Stimulated activated CD8-positive, alpha-beta memory T cell treated with anti-CD3 and anti-CD28 coated beads, Interleukin-7, amount 100 ng/mL, for 24 hours (primary cell): ENCODE data around the gene COBLL1.
"Not testable (repeated sequence)": the region's sequence is repeated elsewhere in the genome, so short reads cannot be mapped to it uniquely, and the experiment has no call there.

Experiments used
- DNase-seq: peaks from one replicate; pipeline ENCODE4 v3.0.0-alpha.2; 2020; ENCODE audit warnings: low read depth

The COBLL1 gene, protein sequence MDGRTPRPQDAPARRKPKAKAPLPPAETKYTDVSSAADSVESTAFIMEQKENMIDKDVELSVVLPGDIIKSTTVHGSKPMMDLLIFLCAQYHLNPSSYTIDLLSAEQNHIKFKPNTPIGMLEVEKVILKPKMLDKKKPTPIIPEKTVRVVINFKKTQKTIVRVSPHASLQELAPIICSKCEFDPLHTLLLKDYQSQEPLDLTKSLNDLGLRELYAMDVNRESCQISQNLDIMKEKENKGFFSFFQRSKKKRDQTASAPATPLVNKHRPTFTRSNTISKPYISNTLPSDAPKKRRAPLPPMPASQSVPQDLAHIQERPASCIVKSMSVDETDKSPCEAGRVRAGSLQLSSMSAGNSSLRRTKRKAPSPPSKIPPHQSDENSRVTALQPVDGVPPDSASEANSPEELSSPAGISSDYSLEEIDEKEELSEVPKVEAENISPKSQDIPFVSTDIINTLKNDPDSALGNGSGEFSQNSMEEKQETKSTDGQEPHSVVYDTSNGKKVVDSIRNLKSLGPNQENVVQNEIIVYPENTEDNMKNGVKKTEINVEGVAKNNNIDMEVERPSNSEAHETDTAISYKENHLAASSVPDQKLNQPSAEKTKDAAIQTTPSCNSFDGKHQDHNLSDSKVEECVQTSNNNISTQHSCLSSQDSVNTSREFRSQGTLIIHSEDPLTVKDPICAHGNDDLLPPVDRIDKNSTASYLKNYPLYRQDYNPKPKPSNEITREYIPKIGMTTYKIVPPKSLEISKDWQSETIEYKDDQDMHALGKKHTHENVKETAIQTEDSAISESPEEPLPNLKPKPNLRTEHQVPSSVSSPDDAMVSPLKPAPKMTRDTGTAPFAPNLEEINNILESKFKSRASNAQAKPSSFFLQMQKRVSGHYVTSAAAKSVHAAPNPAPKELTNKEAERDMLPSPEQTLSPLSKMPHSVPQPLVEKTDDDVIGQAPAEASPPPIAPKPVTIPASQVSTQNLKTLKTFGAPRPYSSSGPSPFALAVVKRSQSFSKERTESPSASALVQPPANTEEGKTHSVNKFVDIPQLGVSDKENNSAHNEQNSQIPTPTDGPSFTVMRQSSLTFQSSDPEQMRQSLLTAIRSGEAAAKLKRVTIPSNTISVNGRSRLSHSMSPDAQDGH

DNA sequence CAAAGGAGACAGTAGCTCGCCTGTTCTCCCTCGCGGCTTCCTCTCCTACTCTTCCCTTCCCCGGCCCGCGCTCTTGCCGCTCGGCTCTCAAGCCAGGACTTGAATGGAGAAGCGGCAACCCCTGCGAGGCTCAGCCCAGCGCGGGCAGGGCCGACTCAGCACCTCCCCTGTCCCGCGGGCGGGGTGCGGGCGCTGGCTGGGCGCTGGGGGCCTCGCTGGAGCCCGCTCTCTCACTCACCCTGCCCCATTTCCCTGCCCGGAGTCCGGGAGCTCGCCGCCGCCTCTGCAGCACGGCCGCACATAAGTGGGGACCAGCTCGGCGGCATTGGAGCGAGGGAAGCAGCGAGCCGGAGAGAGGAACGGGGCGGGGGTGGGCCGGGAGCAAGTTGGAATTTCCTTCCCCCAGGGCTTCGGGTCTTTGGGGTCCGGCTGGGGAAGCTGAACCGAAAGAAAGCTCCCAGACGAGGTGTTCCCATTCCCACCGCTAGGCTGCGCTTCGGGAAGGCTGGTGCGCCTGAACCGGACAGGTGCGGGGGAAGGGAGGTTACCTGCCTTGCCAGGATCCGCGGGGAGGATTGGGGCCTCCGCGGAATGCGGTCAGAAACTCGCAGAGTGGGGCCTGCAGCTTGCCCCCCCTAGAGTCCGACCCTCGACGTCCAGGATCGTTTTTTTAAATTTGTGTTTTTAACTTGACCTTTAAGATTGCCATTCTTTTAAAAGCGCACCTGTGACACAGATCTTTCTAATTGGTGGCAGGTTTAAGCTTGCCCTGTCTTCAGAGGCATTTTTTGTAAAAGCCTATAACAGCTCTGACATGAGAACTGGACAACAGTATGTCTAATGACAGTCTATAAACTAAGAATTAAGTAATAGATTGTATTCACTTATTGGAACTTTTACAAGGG lies at the start of gene COBLL1:
TSS of gene COBLL1 (minus strand) at position 105 of the 905 bp plus-strand sequence. CDS start 627 bp downstream, outside the sequence.
- no peak for DNase-seq

DNA sequence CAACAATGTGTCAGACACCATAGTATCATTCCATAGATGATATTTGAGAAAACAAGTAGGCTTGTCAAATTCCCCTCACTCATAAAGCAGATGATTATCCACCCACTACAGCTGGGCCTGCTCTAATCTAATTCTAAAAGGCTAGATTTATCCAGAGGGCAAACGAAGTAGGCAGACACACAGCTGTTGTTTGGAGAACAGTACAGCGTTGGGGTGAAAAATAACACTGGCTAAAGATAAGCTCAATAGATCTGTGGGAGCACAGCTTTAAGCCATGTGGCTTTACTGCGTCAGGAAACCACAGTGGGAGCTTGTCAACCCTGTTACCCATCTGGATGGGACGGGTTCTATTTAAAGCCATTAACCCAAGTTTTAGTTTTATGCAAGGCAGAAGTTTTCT lies 48.9 kb upstream of the COBLL1 start:
- DNase-seq, result no peak

DNA sequence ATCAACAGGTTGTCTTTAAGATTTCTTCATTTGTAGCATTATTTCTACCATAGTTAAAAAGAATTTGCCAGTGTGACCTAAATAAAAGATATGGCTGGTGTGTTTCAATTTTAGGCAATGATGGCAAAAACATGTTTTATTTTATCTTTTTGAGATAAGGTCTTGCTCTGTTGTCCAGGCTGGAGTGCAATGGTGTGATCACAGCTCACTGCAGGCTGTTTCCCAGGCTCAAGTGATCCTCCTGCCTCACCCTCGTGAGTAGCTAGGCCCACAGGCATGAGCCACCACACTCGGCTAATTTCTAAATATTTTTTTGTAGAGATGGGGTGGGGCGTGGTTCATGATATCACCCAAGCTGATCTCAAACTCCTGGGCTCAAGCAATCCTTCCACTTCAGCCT lies 47.0 kb upstream of the COBLL1 start:
- no peak for DNase-seq

DNA sequence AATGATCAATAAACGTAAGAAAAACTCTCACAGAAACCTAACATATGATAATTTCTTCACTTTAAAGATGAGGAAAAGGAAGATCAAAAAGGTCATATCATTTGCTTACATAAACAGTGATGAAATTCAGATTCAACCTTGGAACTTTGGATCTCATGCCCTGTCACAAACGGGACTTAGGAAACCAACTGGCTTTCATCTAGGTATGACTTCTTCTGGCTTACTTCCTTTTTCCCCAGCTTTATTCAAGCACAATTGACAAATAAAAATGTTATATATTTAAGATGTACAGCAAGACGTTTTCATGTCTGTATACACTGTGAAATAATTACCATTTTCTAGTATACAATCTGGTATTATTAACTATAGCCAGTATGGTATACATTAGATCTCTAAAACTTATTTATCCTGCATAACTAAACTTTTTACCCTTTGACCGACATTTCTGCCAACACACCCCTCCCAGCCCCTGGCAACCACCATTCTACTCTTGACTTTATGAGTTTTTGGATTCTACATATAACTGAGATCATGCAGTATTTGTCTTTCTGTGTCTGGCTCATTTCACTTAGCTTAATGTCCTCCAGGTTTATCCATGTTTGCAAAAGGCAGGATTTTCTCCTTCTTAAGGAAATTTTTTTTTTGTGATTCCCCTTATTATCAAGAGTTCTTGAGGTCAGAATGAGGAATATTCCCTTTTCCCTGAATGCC lies 46.0 kb upstream of the COBLL1 start:
- DNase-seq, result no peak

DNA sequence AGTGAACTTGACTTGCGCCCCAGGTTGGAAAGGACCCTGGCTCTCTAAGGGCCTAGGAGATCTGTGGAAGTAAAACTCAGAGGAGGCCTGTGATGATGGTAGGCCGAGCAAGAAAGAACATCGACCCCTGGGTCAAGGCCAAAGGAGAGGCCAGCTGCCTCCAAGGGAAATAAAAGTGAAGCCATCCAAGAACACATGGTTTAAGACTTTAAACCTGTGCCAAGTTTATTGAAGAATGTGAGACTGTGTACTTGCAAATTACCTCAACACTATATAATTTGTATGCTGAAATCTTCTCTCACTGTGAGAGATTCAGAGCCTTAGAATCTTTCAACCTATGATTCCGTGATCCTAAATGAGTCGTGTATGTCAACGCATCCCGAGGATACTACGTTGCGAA lies 40.7 kb upstream of the COBLL1 start:
- DNase-seq, result no peak

DNA sequence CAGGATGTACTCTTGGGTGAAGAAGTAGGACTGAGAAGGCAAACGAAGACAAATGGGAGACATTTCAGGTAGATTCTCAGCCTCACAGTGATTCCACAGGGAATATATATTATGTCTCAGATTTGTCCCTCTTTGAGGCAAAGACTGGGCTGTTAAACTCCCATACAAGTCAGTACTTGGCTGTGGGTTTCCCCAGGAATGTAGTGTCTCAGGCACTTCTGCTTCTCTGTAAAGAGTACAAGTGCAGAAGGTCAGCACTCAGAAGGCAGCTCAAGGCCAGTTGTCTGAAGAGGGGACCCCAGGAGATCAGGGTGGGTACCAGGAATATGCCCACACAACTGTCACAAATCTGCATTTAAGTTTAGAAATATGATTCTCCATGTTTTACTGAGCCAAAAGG lies 39.9 kb upstream of the COBLL1 start:
- DNase-seq, result no peak

DNA sequence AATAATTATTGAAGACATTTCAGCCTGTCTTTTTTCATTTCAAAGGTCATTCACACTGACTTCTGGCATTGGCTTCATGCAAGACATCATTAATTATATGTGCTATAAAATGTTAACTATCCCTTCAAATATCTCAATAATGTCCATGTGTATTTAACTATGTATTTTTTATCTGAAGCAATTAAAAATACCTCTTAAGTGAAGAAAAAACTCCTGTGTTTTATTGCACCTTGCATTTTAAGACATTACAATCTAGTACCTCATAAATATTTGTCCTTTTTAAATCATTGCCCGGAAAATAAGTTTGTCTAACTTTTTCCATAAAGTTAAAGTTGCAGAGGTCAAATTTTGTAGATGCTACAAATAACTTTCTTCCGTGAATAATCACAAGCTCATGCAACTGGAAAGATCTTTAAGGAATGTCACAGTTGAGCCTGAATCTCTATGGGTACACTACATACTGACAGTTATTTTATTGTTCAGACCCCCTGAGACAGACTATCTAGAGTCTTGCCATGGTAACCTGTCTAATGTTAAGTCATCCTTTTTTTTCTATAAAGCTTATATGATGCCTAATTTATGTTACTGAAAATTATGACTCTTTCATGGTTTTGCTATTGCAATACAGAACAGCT lies 38.4 kb upstream of the COBLL1 start:
- no peak for DNase-seq

DNA sequence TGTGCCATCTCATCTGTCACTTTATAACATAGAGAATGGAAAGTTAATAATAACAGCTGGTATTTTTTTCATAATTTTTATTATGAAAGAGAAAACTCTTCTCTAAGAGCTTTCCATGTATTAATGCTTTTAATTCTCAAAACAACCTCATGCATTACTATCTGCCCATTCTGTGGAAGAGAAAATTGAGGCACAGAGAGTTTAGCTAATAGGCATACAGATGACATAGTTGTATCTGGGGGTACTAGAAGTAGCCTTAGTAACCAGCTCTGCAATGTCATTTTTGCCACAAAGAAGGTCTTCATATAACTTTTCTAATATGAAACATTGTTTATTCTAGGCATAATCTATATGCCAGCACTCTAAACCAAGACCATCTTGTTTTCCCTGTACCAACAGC lies 36.3 kb upstream of the COBLL1 start:
- DNase-seq, result no peak

DNA sequence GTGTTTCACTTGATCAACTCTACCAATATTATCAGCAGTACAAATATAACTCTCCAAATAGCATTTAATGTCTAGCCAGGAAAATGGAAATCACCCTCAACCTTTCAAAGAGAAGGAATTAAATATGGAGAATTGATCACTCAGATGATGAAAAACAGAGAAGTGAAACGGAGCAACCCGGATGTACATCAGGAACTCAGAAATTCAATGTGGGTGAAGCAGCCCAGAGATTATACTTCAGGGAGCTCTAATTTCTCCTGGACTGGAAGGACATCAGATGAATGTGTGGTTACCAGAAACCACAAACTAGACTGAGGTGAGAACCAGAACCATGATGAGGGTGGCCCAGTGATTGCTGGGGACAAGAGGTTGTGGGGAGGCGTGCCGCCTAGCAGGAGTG lies 35.5 kb upstream of the COBLL1 start:
- no peak for DNase-seq

DNA sequence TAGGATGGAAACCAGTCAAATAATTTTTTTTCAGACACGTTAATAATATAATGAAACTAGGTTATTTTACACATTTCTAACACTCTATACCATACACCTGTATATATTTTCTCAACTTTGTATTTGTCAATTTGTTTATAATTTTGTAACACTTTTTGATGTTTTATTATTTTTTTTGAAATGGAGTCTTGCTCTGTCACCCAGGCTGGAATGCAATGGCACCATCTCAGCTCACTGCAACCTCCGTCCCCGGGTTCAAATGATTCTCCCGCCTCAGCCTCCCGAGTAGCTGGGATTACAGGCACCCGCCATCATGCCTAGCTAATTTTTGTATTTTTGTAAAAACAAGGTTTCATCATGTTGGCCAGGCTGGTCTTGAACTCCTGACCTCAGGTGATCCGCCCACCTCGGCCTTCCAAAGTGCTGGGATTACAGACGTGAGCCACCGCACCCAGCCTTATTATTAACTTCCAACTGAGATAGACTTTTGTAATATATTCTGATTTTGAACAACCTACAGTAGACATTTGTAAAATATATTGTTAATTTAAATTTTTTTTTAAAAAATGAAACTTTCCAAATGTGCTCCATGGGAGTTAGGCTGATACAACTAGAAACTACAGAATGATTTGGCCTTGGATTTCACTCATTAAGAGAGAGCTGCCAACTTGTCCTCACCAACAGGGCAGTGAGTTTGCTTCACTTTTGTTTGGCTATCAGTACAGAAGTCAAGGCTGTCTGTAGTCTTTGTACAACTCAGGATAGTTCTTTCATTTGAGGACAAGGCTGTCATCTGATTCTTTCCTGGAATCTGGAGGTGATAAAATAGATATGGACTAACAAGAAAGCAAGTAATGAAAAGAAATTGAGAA lies 33.9 kb upstream of the COBLL1 start:
- DNase-seq, result no peak

DNA sequence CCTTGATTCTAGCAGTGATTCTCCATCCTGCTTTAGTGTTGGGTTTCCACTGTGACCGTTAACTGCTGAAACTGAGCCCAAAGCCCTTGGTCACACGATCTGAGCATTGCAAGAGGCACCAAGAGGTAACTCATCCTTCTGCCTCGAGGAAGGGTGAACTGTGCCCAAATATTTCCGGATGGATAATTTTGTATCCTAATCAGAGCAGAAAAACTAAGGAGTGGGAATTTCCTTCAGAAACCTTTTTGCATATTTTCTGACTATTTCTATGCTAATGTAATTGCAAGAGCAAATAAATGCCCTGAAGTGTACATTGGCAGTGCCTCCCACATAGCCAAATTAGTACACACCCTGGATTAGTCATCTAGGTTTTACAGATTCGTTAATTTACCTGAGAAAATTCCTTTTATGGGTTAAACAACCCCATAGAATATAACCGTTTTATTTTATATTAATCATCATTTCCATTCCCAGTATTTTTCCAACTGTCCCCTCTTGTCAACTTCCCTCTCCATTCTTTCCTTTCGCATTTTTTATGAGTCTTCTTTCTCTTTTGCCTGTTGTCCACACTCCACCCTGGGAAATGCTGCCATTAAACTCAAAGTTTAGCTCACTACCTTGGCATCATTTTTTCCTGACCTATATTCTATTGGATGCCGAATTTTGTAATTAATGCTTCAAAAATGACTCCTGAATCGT lies 31.7 kb upstream of the COBLL1 start:
- DNase-seq, result no peak

DNA sequence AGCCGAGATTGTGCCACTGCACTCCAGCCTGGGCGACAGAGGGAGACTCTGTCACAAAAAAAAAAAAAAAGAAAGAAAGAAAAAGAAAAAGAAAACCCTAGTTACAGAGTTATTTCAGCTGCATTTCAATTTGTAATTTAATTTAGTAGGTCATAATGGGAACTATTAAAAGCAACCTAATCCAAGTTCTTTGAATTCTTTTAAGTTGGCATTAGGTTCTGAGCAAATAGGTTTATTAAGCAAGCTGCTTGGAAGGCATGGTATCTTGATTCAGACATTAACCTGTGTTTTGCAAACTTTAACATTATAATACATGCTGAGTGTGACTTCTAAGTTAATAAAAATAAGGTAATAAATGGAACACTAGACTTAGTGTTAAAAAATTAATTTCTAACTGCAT lies 29.8 kb upstream of the COBLL1 start:
- no peak for DNase-seq

DNA sequence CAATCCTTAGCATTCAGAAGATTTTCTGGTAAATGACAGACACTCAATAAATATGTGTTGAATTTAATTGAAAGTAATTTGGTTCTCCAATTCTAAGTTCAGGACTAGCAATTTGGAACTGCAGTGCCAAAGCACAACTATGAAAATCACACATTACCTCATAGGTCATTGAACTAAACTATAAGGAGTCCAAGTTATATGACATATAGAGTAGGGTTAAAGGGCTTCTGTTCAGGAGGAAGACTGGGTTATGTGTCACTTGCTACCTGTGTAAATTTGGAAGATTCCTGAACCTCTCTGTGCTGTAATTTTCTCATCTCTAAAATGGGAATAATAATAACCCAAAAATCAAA lies 27.8 kb upstream of the COBLL1 start:
- DNase-seq, result no peak

DNA sequence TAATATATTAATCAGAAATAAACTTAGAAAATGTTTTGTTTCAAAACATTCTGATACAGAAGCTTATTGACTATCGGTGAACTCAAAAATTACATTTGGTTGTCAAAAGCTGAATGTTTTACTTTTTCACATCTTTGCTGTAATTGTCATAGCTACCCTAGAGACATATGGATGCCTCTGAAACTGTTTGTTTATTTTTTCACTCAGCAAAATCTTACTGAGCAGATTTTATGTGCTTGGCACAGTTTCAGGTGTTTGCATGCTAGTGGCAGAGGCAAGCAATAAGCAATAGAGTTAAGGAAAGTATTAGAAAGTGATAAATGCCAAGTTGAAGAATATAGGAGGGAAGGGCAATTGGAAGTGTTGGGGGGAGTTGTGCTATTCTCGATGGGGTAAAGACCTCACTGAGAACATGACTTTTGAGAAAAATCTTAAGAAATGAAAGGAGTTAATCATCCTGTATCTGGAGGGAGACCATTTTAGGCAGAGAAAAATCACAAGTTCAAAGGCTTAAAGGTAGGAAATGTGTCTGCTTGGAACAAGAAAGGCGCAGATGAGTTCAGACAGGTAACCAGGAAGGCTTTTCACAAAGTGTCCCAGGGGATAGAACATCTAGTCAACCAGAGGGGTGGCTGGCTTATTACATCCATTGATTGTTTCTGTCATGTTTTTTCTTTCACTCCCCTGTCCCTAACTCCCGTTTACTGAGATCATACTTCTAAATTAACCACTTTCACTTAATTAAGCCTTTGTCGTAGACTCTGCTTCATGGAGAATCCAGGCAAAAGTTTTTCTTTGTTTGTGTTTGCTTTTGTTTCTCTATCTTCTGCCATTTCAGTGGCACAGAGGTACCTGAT lies 27.2 kb upstream of the COBLL1 start:
- no peak for DNase-seq

DNA sequence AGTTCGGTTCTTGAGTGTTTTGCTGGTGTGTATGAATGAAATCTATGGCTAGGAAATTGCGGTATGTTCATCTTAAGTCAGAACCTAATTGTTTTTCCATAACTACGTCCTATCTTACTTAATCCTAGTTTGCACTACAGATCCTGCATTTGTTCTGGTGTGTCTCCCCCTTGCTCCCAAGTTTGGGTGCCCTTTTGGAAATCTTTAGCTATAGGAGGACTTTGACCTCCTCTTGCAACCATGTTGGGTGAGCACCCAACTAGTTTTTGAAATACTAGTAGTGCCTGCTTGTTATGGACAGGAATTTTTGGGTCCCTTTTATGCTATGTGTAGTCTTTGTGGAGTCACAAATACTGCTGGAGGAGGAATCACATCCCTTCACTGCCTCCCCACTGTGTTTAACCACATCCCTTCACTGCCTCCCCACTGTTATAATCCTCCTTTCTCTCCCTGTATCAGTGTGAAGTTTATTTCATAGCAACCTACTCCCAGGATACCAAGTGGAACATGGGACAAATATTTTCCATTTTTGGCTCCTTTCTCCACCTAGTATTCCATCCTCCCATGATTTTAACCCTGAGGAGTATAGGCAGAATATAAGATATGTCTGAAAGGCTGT lies 26.3 kb upstream of the COBLL1 start:
- no peak for DNase-seq

DNA sequence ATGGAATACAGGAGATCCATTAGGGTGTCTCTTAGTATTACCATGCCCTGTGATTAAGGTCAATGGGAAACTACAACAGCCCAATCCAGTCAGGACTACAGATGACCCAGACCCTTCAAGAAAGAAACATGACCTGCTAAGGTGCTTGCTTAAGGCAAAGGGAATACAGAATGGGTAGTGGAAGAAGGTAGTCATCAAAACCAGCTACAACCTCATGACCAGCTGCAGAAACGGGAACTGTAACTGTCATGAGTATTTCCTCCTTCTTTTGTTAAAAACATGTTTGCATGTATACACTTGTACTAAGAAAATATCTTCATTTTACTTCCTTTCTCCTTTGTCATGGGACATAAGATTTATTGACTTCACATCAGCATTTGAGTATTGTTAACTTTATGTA lies 24.8 kb upstream of the COBLL1 start:
- not testable (repeated sequence) for DNase-seq

DNA sequence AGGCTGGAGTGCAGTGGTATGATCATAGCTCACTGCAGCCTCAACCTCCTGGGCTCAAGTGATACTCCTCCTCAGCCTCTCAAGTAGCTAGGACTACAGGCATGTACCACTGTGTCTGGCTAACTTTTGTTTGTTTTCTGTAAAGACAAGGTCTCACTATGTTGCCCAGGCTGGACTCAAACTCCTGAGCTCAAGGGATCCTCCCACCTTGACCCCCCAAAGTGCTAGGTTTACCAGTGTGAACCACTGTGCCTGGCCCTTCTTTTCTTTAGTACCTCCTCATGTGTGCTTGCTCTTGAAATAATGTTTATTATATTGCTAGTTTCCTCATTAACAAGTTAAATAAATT lies 19.0 kb upstream of the COBLL1 start:
- DNase-seq, result no peak
